HG02642 (cell line): ENCODE measurements around the gene SYNE1.

ENCODE experiments used
- ATAC-seq: cut with Tn5 transposase; IDR thresholded peaks from one replicate; pipeline ENCODE4 v1.9.1; 2021; ENCODE audit warnings: mild to moderate bottlenecking; ENCODE audit not compliant: unreplicated experiment, poor library complexity

The SYNE1 gene

DNA sequence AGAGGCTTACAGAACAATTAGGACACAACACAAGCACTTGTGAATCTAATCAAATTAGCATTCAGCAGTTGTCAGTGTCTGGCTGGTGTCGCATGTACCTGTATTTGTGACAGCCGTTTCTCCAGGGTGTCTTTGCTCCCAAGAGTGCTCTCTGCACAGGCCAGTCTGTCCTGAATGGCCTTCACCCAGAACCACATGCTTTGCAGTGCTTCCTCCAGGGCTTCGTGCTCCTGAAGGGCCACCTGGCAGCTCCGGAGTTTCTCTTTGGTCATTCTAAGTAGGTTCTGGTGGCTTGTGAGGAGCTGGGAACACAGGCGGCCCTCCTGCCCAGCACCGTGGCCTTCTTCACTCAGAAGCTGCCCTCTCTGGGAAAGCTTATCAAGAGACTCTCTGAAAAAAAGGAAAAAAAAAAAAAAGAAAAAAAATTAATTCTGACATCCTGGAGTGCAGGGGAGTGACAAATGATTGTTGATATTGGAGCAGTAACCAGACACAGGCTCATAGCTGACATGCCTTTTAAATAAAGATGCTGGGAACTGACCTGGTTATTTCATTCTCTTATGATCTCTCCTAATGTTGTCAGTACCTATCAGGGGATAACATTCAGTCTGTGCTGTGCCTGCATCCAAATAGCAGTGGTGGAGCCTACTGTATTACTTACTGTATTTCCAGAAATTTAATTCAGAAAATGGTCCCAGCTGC lies 245.8 kb downstream of the SYNE1 start:
- ATAC-seq = no peak

DNA sequence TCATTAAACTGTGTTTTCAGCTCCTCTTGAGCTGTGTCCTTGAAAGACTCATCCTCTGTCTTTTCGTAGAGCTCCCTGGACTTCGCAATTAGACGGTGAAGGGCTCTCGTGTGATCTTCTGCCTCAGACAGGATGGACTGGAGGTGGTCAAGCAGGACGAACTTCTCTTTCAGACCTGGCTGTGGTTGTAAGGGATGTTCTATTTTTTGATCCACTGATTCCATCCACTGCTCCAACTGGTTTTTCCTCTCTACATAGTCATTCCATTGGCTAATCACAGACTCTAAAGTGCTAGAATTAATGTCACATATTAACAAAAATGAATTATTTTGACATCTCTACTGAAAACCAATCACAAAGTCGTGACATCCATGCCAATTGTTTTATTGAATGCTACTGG lies 250.1 kb downstream of the SYNE1 start:
- no peak for ATAC-seq

DNA sequence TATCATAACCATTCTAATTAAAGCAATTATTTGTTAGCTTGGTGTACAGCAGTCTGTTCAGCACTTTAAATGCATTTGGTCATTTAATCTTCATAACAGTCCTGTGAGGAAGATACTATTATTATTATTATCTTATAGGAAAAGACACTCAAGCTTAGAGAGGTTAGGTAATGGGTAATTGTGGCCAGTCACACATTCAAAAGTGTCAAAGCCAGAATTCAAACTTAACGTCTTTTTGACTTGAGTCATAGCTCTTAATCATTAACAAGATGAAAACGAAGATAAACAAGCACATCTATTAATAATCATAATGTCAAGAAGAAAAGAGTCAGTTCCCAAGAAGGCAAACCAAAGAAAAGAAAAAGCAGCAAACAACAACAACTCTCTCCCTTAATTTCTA lies 251.0 kb downstream of the SYNE1 start:
- no peak for ATAC-seq

DNA sequence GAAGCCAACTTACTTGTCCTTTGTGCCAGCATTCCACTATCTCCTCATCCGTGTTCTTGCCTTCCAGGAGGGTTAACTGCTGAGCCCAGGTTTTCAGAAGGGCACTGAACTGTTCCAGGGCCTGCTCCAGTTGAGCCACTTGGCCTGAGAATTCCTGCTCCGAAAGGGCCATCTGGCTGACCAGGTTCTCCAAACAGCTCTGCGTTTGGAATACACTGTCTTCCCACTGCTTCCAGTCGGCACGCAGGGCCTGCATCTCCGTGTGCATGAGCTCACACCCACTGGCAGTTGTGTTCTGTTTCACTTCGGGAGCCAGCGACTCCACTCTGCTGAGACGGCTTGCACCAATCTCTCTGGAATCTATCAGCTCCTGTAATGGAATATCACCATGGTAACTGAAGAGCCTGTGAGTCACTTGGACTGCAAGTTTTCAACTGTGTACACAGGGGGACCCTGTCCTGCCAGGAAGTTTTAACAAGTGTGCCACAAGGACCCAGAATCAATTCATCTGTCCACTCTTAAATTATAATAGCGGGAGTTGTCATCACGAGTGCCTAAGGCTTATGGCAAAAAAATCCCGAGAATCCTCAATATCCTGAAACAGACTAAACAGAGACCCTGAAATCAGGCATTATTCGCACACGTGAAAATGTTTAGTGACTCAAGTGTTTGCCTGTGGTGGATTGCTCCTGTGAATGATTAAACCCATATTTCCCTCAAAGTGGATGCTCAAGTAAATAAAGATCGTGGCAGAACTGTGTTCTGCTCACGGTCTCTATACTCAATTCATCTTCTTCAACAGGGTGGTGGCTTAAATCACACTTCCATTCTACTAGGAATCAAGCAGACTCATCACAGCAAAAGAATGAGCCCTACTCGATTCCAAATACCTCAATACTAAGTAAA lies 255.9 kb downstream of the SYNE1 start:
- no peak for ATAC-seq

DNA sequence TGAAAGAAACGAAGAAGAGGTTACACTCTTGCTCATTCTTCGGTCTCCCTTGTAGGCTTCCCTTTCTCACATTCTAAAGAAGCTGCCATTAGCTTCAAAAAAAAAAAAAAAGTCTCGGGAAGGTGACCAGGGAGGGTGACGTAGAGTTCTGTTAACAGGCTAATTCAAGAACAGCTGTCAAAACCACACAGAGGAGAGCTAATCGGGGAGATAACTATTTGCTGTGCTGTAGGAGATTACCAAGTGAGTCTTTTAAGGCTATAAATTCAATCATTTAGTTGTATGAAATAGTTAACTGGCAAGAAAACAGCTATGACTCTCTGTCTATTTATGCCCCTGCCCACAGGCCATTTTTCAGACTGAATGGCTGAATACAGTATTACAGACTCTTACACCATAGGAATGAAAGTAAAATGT lies 256.8 kb downstream of the SYNE1 start:
- no peak for ATAC-seq

- ATAC-seq = no peak
Measured at GRCh38 chr6:152379423-152379822, 257.7 kb downstream of the SYNE1 start.

GRCh38 chr6:152378169-152378568 lies 259.0 kb downstream of the SYNE1 start:
- no peak for ATAC-seq

GRCh38 chr6:152375197-152375596 lies 262.0 kb downstream of the SYNE1 start:
- no peak for ATAC-seq

DNA sequence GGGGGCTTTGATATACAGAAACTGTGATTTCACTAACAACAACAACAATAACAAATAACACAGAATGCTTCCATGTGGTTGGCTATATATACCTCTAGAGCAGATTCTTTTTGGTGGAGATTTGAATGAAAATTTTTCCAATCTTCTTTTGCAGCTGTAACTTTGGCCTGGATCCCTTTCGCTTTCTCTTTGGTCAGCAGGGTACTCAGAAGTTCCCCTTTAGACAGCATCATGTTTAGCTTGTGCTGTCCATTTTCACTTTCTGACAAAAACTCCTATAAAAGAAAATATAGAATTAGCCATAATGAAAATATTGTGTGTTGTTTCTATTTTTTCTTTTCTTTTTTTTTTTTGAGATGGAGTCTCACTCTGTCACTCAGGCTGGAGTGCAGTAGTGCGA lies 264.2 kb downstream of the SYNE1 start:
- ATAC-seq = no peak

DNA sequence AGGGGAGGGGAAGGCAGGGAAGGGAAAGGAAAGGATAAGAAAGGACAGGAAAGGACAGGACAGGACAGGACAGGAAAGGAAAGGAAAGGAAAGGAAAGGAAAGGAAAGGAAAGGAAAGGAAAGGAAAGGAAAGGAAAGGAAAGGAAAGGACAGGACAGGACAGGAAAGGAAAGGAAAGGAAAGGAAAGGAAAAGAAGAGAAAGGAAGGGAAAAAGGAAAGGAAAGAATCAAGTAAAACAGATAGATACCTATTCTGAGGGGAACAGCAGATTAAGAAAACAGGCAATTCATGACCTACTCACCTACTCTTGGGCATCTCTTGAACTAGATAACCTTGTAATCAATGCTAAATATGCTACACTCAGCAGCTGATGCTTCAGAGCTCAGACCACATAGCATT lies 265.4 kb downstream of the SYNE1 start:
- ATAC-seq = no peak

DNA sequence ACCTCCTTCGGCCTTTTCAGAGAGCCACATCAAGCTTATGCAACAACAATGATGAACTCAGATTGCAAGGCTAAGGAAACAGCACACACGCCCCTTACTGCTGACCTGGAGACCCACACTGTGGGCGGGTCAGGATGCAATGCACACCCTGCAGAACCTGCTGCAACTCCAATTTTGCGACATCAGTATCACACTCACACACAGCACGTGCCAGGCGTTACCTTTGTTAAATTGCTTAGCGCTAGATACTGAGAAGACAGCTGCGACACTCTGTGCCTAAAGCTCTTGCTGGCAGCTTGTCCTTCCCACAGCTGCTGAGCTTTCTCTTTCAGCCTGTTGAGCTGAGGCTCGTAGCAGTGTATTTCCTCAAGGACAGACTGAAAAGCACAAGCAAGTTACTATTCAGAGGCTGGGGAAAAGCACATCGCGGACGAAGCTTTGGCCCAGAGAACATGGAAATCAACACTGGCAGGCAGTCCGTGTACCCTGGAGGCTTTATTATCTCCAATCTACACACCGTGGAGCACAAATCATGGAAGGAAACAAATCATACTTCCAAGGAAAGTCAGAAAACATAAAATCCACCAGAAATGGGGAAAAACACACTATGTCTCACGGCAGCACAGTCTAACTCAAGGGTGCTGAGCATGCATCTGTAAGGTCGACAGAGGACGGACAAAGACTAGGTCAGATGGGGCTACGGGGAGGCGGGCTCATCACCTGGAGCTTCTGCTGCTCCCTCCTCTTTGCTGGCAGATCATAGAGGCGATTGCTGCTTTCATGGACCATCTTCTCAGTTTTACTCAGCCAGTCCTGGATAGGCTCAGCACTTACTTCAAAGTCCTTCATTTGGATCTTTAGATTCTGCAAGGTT lies 268.2 kb downstream of the SYNE1 start:
- ATAC-seq = no peak

DNA sequence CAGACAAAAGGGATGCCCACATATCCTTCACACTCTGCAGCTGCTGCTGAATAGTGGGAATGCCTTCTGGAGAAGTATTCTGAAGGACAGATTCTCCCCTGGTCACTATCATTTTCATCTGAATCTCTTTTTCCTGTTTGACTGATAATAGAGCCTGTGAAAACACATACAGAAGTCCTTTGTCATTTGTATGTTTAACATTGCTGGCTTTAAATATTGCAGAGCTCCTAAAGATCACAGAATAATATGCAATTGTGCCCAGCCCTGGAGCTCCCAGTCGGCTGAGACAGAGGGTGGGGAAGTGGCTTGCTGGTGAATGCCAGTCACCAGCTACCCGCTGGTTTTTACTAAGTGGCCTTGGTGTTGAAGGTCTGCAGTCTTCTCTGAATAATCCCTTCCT lies 272.3 kb downstream of the SYNE1 start:
- ATAC-seq = no peak

DNA sequence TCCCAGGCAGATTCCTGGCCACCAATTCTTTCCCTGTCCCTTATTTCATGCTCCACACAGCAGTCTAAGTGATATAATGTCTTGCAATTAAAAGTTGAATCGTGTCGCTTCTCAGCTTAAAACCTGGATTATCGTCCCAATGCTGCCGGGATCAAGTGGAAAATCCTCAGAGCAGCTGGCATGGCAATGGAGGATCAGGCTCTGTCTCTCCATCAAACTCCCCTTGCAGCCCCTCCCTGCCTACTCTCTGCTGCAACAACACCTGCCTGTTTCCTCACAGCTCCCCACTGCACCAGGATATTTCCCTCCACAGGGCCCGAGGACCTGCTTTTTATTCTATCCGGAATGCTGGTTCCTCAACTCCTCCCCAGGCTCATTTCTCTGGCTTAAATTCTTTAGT lies 277.1 kb downstream of the SYNE1 start:
- no peak for ATAC-seq

DNA sequence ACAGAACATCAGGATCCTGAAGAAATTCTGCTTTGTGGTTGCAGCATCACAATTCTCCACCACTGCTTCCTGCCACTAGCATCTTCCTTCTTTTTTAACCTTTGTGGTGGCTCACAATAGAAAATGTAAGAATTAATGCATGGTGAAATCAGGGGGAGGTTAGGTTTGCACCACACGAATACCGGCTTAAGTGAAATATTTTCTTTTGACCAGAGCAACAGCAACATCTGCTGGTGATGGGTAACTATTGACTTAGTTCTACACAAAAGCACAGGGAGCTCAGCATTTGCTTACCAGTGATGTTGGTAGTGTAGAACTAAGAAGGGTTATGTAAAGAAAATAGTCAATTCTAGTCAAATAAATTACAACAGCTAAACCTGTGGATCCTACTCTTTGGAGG lies 280.5 kb downstream of the SYNE1 start:
- ATAC-seq = peak; percentile 59

DNA sequence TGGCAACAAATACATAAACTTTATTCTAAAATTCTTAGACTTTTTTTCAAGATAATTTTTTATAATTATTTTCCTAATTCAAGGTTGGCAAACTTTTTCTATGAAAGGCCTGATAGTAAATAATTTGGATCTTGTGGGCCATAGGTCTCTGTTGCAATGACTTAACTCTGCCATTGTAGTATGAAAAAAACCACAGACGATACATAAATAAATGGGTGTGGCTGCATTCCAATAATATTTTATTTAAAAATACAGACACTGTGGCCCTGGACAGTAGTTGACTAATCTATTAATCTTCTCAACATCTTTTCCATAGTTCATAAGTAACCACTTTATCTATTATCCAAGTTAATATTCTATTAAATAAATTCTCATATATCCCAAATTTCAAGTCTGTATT lies 281.1 kb downstream of the SYNE1 start:
- ATAC-seq = no peak

- ATAC-seq = no peak
Measured at GRCh38 chr6:152355166-152355565, 282.0 kb downstream of the SYNE1 start.

- no peak for ATAC-seq
Measured at GRCh38 chr6:152353440-152353839, 283.7 kb downstream of the SYNE1 start.

DNA sequence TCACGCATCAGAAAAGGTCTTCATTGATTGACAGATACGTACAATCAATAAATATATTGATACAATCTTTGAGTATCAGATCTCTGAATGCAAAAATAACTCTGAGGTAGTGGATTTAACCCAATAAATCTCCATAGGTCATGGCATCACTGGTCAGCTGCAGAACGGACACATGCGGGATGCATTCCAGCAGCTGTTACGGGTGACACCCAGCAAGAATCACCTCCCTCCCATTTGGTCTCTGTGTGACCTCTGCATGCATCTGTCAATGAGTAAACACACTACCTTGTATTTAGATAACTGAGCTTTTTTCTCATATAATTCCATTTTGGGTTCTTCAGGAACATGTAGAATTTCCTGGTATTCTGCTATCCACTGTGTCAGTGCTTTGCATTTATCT lies 285.4 kb downstream of the SYNE1 start:
- no peak for ATAC-seq

- no peak for ATAC-seq
Measured at GRCh38 chr6:152351110-152351509, 286.1 kb downstream of the SYNE1 start.

GRCh38 chr6:152348116-152348515 lies 289.0 kb downstream of the SYNE1 start:
- no peak for ATAC-seq
